K562 (cell line): ENCODE measurements around the gene TNRC6B.

Experiments used
- BHLHE40 ChIP-seq: IDR thresholded peaks from 2 replicates; pipeline ENCODE4 v1.6.1; 2011; ENCODE audit warnings: low read length, improper control_type of control experiment
- CEBPB ChIP-seq: fragments of 450-650 bp; IDR thresholded peaks from 2 replicates; pipeline ENCODE4 v1.6.1; 2016; ENCODE audit warnings: missing genetic modification characterization, missing compliant biosample characterization
- EGR1 ChIP-seq: fragments of 450-650 bp; conservative IDR thresholded peaks from 2 replicates; pipeline ENCODE4 v1.6.1; 2017; ENCODE audit warnings: mild to moderate bottlenecking
- EP300 ChIP-seq: IDR thresholded peaks from 2 replicates; pipeline ENCODE4 v1.6.1; 2012; ENCODE audit warnings: low read length, improper control_type of control experiment
- FOXJ2 ChIP-seq: fragments of 200-800 bp; sonication (Bioruptor generic); IDR thresholded peaks from 2 replicates; pipeline ENCODE4 v1.6.1; 2016; ENCODE audit warnings: missing genetic modification characterization, missing compliant biosample characterization
- POLR2A ChIP-seq: fragments of 450-650 bp; conservative IDR thresholded peaks from 2 replicates; pipeline ENCODE4 v1.6.1; 2016
- ZFX ChIP-seq: sonication (generic); formaldehyde crosslinking; IDR thresholded peaks from 2 replicates; pipeline ENCODE4 v1.8.0; 2022; ENCODE audit warnings: mild to moderate bottlenecking, missing genetic modification reagents, moderate library complexity
- ZKSCAN3 ChIP-seq: fragments of 250-450 bp; sonication (Bioruptor Pico); IDR thresholded peaks from 2 replicates; pipeline ENCODE4 v1.4.0; 2020

GRCh38 chr22:40236131-40236665 is 58.5 kb downstream of the TNRC6B start:
- no peak for TF ChIP-seq FOXJ2 (tag)
- no peak for TF ChIP-seq ZKSCAN3 (CRISPR knock-in tag)
- TF ChIP-seq ZFX (CRISPR knock-in tag): no peak
- TF ChIP-seq BHLHE40: no peak
- no peak for TF ChIP-seq EGR1
- TF ChIP-seq POLR2A: no peak
- no peak for TF ChIP-seq EP300
- TF ChIP-seq CEBPB (tag): no peak
